Measurements from ENCODE around the gene LAX1.
"Not testable (repeated sequence)": the region's sequence is repeated elsewhere in the genome, so short reads cannot be mapped to it uniquely, and the experiment has no call there.

Gene LAX1

DNA sequence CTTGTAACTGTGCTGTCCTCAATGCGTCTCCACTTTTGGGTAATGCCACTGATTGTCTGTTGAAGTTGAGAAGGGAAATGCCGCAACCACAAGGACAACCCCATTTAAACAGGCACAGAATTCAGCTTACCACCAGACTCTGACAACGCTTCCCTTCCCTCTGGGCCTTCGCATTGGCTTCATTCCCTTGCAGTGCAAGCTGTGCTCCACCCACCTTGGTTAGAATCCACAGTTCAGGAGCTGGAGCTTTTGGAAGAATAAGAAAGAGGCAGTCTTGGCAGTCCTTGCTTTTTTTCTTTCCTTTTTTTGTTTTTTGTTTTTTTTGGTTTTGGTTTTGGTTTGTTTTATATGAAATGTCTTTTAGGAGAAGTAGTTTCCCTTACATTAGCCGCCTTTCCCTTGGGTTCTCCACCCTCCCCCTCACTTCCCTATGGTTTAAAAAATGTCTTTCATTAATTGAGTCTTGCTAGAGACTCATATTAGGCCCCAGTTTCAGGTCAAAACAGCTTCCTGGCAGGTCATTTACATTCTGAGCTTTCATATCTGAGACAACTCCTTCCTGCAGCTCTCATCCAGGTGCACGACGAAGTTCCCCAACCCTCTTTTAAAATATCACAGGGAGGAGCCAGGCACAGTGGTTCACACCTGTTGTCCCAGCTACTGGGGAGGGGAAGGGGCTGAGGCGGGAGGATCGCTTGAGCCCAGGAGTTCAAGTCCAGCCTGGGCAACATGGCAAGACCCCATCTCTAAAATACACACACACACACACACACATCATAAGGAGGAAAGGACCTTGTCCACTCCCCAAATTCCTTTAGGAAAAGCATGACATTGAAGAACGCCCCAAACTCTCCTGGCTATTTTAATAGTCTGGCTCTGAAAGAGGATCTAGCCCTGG is 20.7 kb upstream of the LAX1 start:
- peak; percentile 86 for FAIRE-seq
- DNase-seq (ENCODE audit: insufficient read length, low spot score), result no peak

DNA sequence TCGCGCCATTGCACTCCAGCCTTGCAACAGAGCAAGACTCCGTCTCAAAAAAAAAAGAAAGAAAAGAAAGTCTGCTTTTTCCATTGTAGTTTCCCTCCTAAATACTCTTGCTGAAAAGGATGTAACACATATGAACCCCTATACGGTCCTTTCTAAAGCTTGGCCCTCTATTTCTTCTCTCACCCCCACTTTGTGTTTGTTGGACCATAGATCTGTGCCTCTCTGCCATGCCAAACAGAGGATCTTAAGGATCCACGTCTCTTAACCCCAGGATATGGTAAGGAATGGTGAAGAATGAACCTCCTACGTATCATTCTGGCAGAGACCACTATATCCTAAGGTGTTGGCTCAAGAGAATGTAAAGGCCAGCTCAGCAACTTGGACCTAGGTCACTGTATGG is 18.7 kb upstream of the LAX1 start:
- no peak for TF ChIP-seq TAF1 (IDR thresholded peaks at IDR 0.05; ENCODE audit: low read depth, low read length)
- no peak for TF ChIP-seq PAX5 (IDR thresholded peaks at IDR 0.05; ENCODE audit: insufficient read depth, low read length, severe bottlenecking)
- TF ChIP-seq POU2F2 (IDR thresholded peaks at IDR 0.05; ENCODE audit: low read depth, low read length), result no peak
- TF ChIP-seq POLR2A (IDR thresholded peaks at IDR 0.05; ENCODE audit: low read depth, low read length), result no peak
- no peak for TF ChIP-seq POLR2AphosphoS5 (IDR thresholded peaks at IDR 0.05; ENCODE audit: low read depth, low read length)
- no peak for TF ChIP-seq SPI1 (IDR thresholded peaks at IDR 0.05; ENCODE audit: low read depth, low read length)
- DNase-seq (ENCODE audit: insufficient read length, low spot score) (no peak), FAIRE-seq (no peak)

More for the DNA sequence above, 20.7 kb upstream of the LAX1 start:
- TF ChIP-seq POU2F2 (IDR thresholded peaks at IDR 0.05; ENCODE audit: low read depth, low read length), result no peak

DNA sequence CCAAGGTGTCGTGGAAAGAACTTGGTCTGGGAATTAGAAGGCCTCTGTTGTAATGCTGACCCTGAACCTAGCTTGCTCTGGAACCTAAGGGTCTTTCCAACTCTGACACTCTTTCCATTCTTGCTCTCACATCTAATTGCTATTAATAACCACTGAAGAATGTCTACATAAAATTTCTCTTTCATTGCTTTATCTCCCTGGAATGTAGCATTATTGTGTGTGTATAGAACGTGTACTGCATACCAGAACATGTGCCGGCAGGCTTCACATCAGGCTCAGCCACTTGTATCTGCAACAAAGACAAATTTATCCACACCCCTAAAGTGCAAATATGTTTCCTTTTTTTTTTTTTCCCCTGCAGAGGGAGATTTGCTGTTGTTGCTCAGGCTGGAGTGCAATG is 13.9 kb upstream of the LAX1 start:
- TF ChIP-seq POU2F2 (IDR thresholded peaks at IDR 0.05; ENCODE audit: low read depth, low read length), result no peak
- no peak for TF ChIP-seq TAF1 (IDR thresholded peaks at IDR 0.05; ENCODE audit: low read depth, low read length)
- no peak for TF ChIP-seq PAX5 (IDR thresholded peaks at IDR 0.05; ENCODE audit: insufficient read depth, low read length, severe bottlenecking)
- TF ChIP-seq POLR2A (IDR thresholded peaks at IDR 0.05; ENCODE audit: low read depth, low read length), result no peak
- TF ChIP-seq SPI1 (IDR thresholded peaks at IDR 0.05; ENCODE audit: low read depth, low read length), result no peak
- TF ChIP-seq POLR2AphosphoS5 (IDR thresholded peaks at IDR 0.05; ENCODE audit: low read depth, low read length), result no peak
- FAIRE-seq, result no peak
- DNase-seq (ENCODE audit: insufficient read length, low spot score), result no peak

DNA sequence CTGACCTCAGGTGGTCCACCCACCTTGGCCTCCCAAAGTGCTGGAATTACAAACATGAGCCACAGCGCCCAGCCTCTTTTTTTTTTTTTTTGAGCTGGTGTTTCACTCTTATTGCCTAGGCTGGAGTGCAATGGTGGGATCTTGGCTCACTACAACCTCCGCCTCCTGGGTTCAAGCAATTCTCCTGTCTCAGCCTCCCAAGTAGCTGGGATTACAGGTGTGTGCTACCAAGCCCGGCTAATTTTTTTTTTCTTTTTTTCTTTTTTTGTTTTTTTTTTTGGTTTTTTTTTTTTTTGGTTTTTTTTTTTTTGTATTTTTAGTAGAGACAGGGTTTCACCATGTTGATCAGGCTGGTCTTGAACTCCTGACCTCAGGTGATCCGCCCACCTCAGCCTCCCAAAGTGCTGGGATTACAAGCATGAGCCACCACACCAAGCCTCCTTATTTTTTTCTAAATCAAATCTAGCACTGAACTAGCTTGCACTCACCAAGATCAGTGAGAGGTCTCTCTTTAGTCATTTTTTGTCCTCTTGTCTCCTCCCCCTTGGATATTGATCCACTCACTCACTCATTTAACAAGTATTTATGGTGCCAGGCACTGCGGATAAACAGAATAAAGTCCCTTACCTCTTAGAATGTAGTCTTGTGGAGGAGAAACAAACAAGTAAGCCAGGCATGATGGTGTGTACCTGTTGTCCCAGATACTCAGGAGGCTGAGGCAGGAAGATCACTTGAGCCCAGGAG is 13.2 kb upstream of the LAX1 start:
- DNase-seq (ENCODE audit: insufficient read length, low spot score); FAIRE-seq: not testable (repeated sequence)

DNA sequence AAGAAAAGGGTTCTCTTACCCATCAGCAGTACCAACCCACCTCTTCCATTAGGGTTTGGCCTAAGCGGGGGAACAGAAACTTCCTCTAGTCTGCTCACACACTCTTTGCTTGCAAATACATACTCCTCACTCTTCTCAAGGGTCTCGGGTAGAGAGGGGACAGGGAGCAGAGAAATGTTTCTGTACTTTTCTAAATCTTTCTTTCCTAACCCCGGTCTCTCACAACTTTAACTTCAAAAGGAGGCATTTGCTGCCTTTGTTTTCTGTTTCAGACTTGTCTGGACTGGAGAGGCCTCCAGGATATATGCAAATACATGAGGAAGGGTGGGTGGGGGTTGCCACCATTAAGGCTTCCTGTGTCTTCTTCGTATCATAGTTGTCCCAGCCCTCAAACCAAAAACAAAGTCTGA is 10.5 kb upstream of the LAX1 start:
- FAIRE-seq, result peak; percentile 76
- no peak for DNase-seq (ENCODE audit: insufficient read length, low spot score)
- TF ChIP-seq POLR2AphosphoS5 (IDR thresholded peaks at IDR 0.05; ENCODE audit: low read depth, low read length) (no peak), SPI1 (IDR thresholded peaks at IDR 0.05; ENCODE audit: low read depth, low read length) (peak; percentile 41; the same call in 1 of the 2 replicates), POLR2A (IDR thresholded peaks at IDR 0.05; ENCODE audit: low read depth, low read length) (no peak), TAF1 (IDR thresholded peaks at IDR 0.05; ENCODE audit: low read depth, low read length) (no peak), POU2F2 (IDR thresholded peaks at IDR 0.05; ENCODE audit: low read depth, low read length) (peak; percentile 95; the same call in 1 of the 2 replicates), PAX5 (IDR thresholded peaks at IDR 0.05; ENCODE audit: insufficient read depth, low read length, severe bottlenecking) (no peak)

DNA sequence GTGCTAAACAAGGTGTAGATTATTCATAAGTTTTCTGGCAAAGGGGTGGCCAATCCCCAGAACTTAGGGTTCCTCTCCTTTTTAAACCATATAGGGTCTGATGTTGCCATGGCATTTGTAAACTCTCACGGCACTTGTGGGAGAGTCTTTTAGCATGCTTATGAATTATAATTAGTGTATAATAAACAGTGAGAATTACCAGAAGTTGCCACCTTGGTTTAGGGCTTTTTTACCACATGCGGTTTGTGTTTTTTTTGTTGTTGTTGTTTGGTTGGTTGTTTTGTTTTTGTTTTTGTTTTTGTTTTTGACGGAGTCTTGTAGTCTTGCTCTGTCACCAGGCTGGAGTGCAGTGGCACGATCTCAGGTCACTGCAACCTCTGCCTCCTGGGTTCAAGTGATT is 8.9 kb upstream of the LAX1 start:
- TF ChIP-seq TAF1 (IDR thresholded peaks at IDR 0.05; ENCODE audit: low read depth, low read length), result no peak
- TF ChIP-seq POU2F2 (IDR thresholded peaks at IDR 0.05; ENCODE audit: low read depth, low read length), result no peak
- TF ChIP-seq POLR2A (IDR thresholded peaks at IDR 0.05; ENCODE audit: low read depth, low read length), result no peak
- no peak for TF ChIP-seq SPI1 (IDR thresholded peaks at IDR 0.05; ENCODE audit: low read depth, low read length)
- no peak for TF ChIP-seq PAX5 (IDR thresholded peaks at IDR 0.05; ENCODE audit: insufficient read depth, low read length, severe bottlenecking)
- TF ChIP-seq POLR2AphosphoS5 (IDR thresholded peaks at IDR 0.05; ENCODE audit: low read depth, low read length), result no peak
- DNase-seq (ENCODE audit: insufficient read length, low spot score), result no peak
- FAIRE-seq, result no peak

DNA sequence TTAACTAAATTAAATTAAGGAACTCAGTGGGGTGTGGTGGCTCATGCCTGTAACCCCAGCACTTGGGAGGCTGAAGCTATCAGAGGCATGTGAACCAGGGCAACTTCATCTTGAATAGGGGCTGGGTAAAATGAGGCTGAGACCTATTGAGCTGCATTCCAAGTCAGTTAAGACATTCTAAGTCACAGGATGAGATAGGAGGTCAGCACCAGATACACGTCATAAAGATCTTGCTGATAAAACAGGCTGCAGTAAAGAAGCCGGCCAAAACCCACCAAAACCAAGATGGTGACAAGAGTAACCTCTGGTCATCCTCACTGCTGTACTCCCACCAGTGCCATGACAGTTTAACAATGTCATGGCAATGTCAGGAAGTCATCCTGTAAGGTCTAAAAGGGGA is 6.2 kb upstream of the LAX1 start:
- not testable (repeated sequence) for FAIRE-seq; DNase-seq (ENCODE audit: insufficient read length, low spot score)

DNA sequence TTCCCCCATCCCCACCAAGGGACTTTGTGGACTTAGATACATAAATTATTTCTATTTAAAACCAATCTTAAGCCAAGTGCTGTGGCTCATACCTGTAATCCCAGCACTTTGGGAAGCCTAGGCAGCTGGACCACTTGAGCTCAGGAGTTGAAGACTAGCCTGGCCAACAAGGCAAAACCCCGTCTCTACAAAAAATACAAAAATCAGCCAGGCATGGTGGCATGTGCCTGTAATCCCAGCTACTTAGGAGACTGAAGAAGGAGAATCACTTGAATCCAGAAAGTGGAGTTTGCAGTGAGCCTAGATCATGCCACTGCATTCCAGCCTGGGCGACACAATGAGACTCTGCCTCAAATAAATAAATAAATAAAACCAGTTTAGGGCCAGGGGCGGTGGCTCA is 4.5 kb upstream of the LAX1 start:
- no peak for DNase-seq (ENCODE audit: insufficient read length, low spot score)
- no peak for FAIRE-seq
- no peak for TF ChIP-seq POU2F2 (IDR thresholded peaks at IDR 0.05; ENCODE audit: low read depth, low read length)
- TF ChIP-seq PAX5 (IDR thresholded peaks at IDR 0.05; ENCODE audit: insufficient read depth, low read length, severe bottlenecking), result no peak
- no peak for TF ChIP-seq POLR2A (IDR thresholded peaks at IDR 0.05; ENCODE audit: low read depth, low read length)

DNA sequence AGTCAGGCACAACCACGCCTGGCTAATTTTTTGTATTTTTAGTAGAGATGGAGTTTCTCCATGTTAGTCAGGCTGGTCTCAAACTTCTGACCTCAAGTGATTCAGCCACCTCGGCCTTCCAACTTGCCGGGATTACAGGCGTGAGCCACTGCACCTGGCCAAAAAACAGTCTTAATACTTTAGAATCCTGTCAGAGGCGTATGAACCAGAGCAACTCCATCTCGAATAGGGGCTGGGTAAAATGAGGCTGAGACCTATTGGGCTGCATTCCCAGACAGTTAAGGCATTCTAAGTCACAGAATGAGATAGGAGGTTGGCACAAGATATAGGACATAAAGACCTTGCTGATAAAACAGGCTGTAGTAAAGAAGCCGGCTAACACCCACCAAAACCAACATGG is 3.0 kb upstream of the LAX1 start:
- not testable (repeated sequence) for FAIRE-seq; DNase-seq (ENCODE audit: insufficient read length, low spot score)

DNA sequence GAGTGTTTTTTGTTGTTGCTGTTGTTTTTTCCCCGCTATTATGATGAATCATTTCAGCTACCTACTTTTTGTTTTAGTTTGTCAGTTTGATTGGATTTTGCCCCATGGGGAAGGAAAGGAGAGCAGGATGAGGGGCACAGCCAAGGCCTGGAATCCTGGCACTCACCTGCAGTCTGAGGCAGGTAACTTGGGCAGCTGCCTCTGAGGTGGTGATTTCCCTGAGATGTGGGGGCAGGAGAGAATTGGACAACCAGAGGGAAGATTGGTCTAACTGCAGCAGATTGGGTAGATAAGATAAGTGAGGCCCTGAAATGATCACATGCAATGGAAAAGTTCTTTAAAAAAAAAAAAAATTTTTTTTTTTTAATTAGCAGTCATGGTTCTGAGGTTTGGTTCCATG is 1.5 kb upstream of the LAX1 start:
- TF ChIP-seq TAF1 (IDR thresholded peaks at IDR 0.05; ENCODE audit: low read depth, low read length) (no peak), POLR2A (IDR thresholded peaks at IDR 0.05; ENCODE audit: low read depth, low read length) (no peak), POU2F2 (IDR thresholded peaks at IDR 0.05; ENCODE audit: low read depth, low read length) (no peak), PAX5 (IDR thresholded peaks at IDR 0.05; ENCODE audit: insufficient read depth, low read length, severe bottlenecking) (no peak), POLR2AphosphoS5 (IDR thresholded peaks at IDR 0.05; ENCODE audit: low read depth, low read length) (no peak), SPI1 (IDR thresholded peaks at IDR 0.05; ENCODE audit: low read depth, low read length) (no peak)
- FAIRE-seq (no peak), DNase-seq (ENCODE audit: insufficient read length, low spot score) (no peak)
